Mesothelial cell of epicardium (in vitro differentiated cells): ENCODE results near the gene PPP6R2. TPM values are rescaled to one million over a fixed set of nuclear protein-coding genes. Genes with fewer than 3 reads are reported as not detected.
"Not testable (repeated sequence)": the region's sequence is repeated elsewhere in the genome, so short reads cannot be mapped to it uniquely, and the experiment has no call there.

Source experiments
- DNase-seq, 2 experiments: peaks; one replicate each; pipeline ENCODE4 v3.0.0; 2021; ENCODE audit warnings: low spot score in 2 of 2; ENCODE audit not compliant: unreplicated experiment in 2 of 2
- H3K27ac Mint-ChIP-seq: 2 replicates; pipeline ENCODE4 v1.8.0; 2021; ENCODE audit warnings: mixed read lengths
- H3K27me3 Mint-ChIP-seq: 2 replicates; pipeline ENCODE4 v1.8.0; 2021; ENCODE audit warnings: low read depth, mixed read lengths
- H3K36me3 Mint-ChIP-seq: 2 replicates; pipeline ENCODE4 v1.8.0; 2021; ENCODE audit warnings: mixed read lengths
- H3K4me1 Mint-ChIP-seq: 2 replicates; pipeline ENCODE4 v1.8.0; 2021; ENCODE audit warnings: mixed read lengths
- H3K4me3 Mint-ChIP-seq: 2 replicates; pipeline ENCODE4 v1.8.0; 2021; ENCODE audit warnings: mild to moderate bottlenecking, moderate library complexity, mixed read lengths
- H3K9me3 Mint-ChIP-seq: 2 replicates; pipeline ENCODE4 v1.8.0; 2021; ENCODE audit warnings: mixed read lengths
- CTCF ChIP-seq: fragments of 200-600 bp; sonication (generic); IDR thresholded peaks from one replicate; pipeline ENCODE4 v1.5.0; 2021; ENCODE audit warnings: antibody characterized with exemption; ENCODE audit not compliant: unreplicated experiment
- total RNA-seq: library from RNA; stranded (reverse); gene quantifications from 3 replicates; pipeline ENCODE4 v1.2.1, GENCODE V29; 2021

Gene PPP6R2
- total RNA-seq, 1 donor from 2014 or later: 83.7 TPM

GRCh38 chr22:50329236-50329635 lies 13.9 kb upstream of the PPP6R2 start:
- H3K4me3 Mint-ChIP-seq: no peak overlapping the region
- H3K36me3 Mint-ChIP-seq: no peaks in the 10 kb centered on the region
- H3K4me1 Mint-ChIP-seq: peaks cover 11% of the 10 kb centered on the region
- H3K27ac Mint-ChIP-seq: no peak overlapping the region
- no peaks in the 10 kb centered on the region for H3K27me3 Mint-ChIP-seq
- DNase-seq: no peak
- H3K9me3 Mint-ChIP-seq: no peaks in the 10 kb centered on the region
- TF ChIP-seq CTCF: no peak

- H3K4me3 Mint-ChIP-seq, H3K36me3 Mint-ChIP-seq, DNase-seq, H3K27ac Mint-ChIP-seq, H3K9me3 Mint-ChIP-seq, H3K4me1 Mint-ChIP-seq, H3K27me3 Mint-ChIP-seq: not testable (repeated sequence)
Measured at GRCh38 chr22:50334433-50334832, 8.7 kb upstream of the PPP6R2 start.

- DNase-seq: no peak
- no peaks in the 10 kb centered on the region for H3K27me3 Mint-ChIP-seq
- no peaks in the 10 kb centered on the region for H3K9me3 Mint-ChIP-seq
- H3K4me3 Mint-ChIP-seq: no peak overlapping the region
- peaks cover 5% of the 10 kb centered on the region for H3K4me1 Mint-ChIP-seq
- no peaks in the 10 kb centered on the region for H3K36me3 Mint-ChIP-seq
- TF ChIP-seq CTCF: no peak
- no peak overlapping the region for H3K27ac Mint-ChIP-seq
Measured at GRCh38 chr22:50337262-50338041, 5.7 kb upstream of the PPP6R2 start.

- no peaks in the 10 kb centered on the region for H3K9me3 Mint-ChIP-seq
- no peak overlapping the region for H3K27ac Mint-ChIP-seq
- DNase-seq: no peak
- H3K4me3 Mint-ChIP-seq: no peak overlapping the region
- H3K36me3 Mint-ChIP-seq: no peaks in the 10 kb centered on the region
- H3K4me1 Mint-ChIP-seq: peaks cover 7% of the 10 kb centered on the region
- no peak for TF ChIP-seq CTCF
- no peaks in the 10 kb centered on the region for H3K27me3 Mint-ChIP-seq
Measured at GRCh38 chr22:50338042-50338573, 5.0 kb upstream of the PPP6R2 start.

GRCh38 chr22:50338860-50339462 lies 4.2 kb upstream of the PPP6R2 start:
- TF ChIP-seq CTCF: no peak
- Mint-ChIP-seq H3K9me3 (no peaks in the 10 kb centered on the region), H3K27me3 (no peaks in the 10 kb centered on the region), H3K27ac (no peak overlapping the region), H3K4me1 (peaks cover 7% of the 10 kb centered on the region), H3K4me3 (no peak overlapping the region), H3K36me3 (no peaks in the 10 kb centered on the region)
- no peak for DNase-seq
